Activated T-helper 17 cell treated with anti-CD3 and anti-CD28 coated beads, Interleukin-2, amount 50 U/mL, for 72 hours (primary cell): Measurements from ENCODE around the gene ZNF804A. TPM values are rescaled to one million over a fixed set of nuclear protein-coding genes. Genes with fewer than 3 reads are reported as not detected.

Experiments
- ATAC-seq: fragments of 150-1000 bp; cut with Tn5 transposase; replicated peaks from 2 replicates; pipeline ENCODE4 v1.10.0; 2021; ENCODE audit warnings: mild to moderate bottlenecking, moderate library complexity
- H3K27ac Mint-ChIP-seq: one replicate; pipeline ENCODE4 v1.8.0; 2022; ENCODE audit warnings: mixed read lengths
- H3K27me3 Mint-ChIP-seq: one replicate; pipeline ENCODE4 v1.8.0; 2022; ENCODE audit warnings: mixed read lengths
- H3K36me3 Mint-ChIP-seq: one replicate; pipeline ENCODE4 v1.8.0; 2022; ENCODE audit warnings: low read depth, mild to moderate bottlenecking, mixed read lengths
- H3K4me1 Mint-ChIP-seq: one replicate; pipeline ENCODE4 v1.8.0; 2022; ENCODE audit warnings: mixed read lengths
- H3K4me3 Mint-ChIP-seq: one replicate; pipeline ENCODE4 v1.8.0; 2022; ENCODE audit warnings: mild to moderate bottlenecking, mixed read lengths
- H3K9me3 Mint-ChIP-seq: one replicate; pipeline ENCODE4 v1.8.0; 2022; ENCODE audit warnings: mixed read lengths
- total RNA-seq, 2 donors: library from RNA; stranded (reverse); gene quantifications; one replicate each; pipeline ENCODE4 v1.2.3, GENCODE V29; 2022

The ZNF804A gene
- total RNA-seq, 2 donors from 2014 or later, result not detected

- Mint-ChIP-seq H3K4me1 (no peaks in the 10 kb centered on the region), H3K27me3 (no peaks in the 10 kb centered on the region), H3K9me3 (peaks cover 15% of the 10 kb centered on the region), H3K36me3 (no peaks in the 10 kb centered on the region), H3K4me3 (no peak overlapping the region), H3K27ac (no peak overlapping the region)
- no peak for ATAC-seq
Observed at GRCh38 chr2:184589261-184589660, 9.1 kb upstream of the ZNF804A start.

- Mint-ChIP-seq H3K27ac (no peak overlapping the region), H3K4me3 (peak overlapping the region; percentile 17)
- no peak for ATAC-seq
Observed at GRCh38 chr2:184596819-184597411, 1.4 kb upstream of the ZNF804A start.

GRCh38 chr2:184597571-184597991 is 748 bp upstream of the ZNF804A start:
- peaks cover 41% of the 10 kb centered on the region for H3K27me3 Mint-ChIP-seq
- H3K4me3 Mint-ChIP-seq, result peak overlapping the region; percentile 17
- H3K9me3 Mint-ChIP-seq, result peaks cover 4% of the 10 kb centered on the region
- H3K4me1 Mint-ChIP-seq, result no peaks in the 10 kb centered on the region
- H3K27ac Mint-ChIP-seq, result no peak overlapping the region
- no peak for ATAC-seq
- no peaks in the 10 kb centered on the region for H3K36me3 Mint-ChIP-seq

More at GRCh38 chr2:184596819-184597411, 1.4 kb upstream of the ZNF804A start:
- Mint-ChIP-seq H3K9me3 (peaks cover 7% of the 10 kb centered on the region), H3K27me3 (peaks cover 41% of the 10 kb centered on the region), H3K36me3 (no peaks in the 10 kb centered on the region), H3K4me1 (no peaks in the 10 kb centered on the region)

- peak overlapping the region; percentile 17 for H3K4me3 Mint-ChIP-seq
- H3K9me3 Mint-ChIP-seq, result peaks cover under 1% of the 10 kb centered on the region
- H3K36me3 Mint-ChIP-seq, result no peaks in the 10 kb centered on the region
- no peaks in the 10 kb centered on the region for H3K4me1 Mint-ChIP-seq
- H3K27me3 Mint-ChIP-seq, result peaks cover 41% of the 10 kb centered on the region
- no peak for ATAC-seq
- H3K27ac Mint-ChIP-seq, result no peak overlapping the region
Observed at GRCh38 chr2:184598002-184598315, 370 bp upstream of the ZNF804A start.

GRCh38 chr2:184599054-184599871 is 934 bp downstream of the ZNF804A start:
- H3K27ac Mint-ChIP-seq, result no peak overlapping the region
- ATAC-seq, result no peak
- no peaks in the 10 kb centered on the region for H3K9me3 Mint-ChIP-seq
- H3K4me3 Mint-ChIP-seq, result peak overlapping the region; percentile 48
- H3K27me3 Mint-ChIP-seq, result peaks cover 41% of the 10 kb centered on the region
- no peaks in the 10 kb centered on the region for H3K4me1 Mint-ChIP-seq
- no peaks in the 10 kb centered on the region for H3K36me3 Mint-ChIP-seq

- Mint-ChIP-seq H3K4me3 (no peak overlapping the region), H3K36me3 (no peaks in the 10 kb centered on the region), H3K27ac (no peak overlapping the region), H3K4me1 (no peaks in the 10 kb centered on the region), H3K9me3 (no peaks in the 10 kb centered on the region), H3K27me3 (peaks cover 41% of the 10 kb centered on the region)
- no peak for ATAC-seq
Observed at GRCh38 chr2:184599872-184600222, 1.5 kb downstream of the ZNF804A start.

- no peak for ATAC-seq
- Mint-ChIP-seq H3K4me1 (no peaks in the 10 kb centered on the region), H3K4me3 (no peak overlapping the region), H3K27ac (no peak overlapping the region), H3K9me3 (no peaks in the 10 kb centered on the region), H3K27me3 (peaks cover 21% of the 10 kb centered on the region), H3K36me3 (no peaks in the 10 kb centered on the region)
Observed at GRCh38 chr2:184602734-184603133, 4.4 kb downstream of the ZNF804A start.

GRCh38 chr2:184610891-184611290 is 12.6 kb downstream of the ZNF804A start:
- H3K4me1 Mint-ChIP-seq, result no peaks in the 10 kb centered on the region
- ATAC-seq, result no peak

GRCh38 chr2:184611361-184612085 is 13.2 kb downstream of the ZNF804A start:
- no peak overlapping the region for H3K27ac Mint-ChIP-seq
- ATAC-seq, result no peak
- no peaks in the 10 kb centered on the region for H3K4me1 Mint-ChIP-seq
- no peaks in the 10 kb centered on the region for H3K27me3 Mint-ChIP-seq
- no peaks in the 10 kb centered on the region for H3K36me3 Mint-ChIP-seq
- no peak overlapping the region for H3K4me3 Mint-ChIP-seq
- no peaks in the 10 kb centered on the region for H3K9me3 Mint-ChIP-seq

More at GRCh38 chr2:184610891-184611290, 12.6 kb downstream of the ZNF804A start:
- H3K27ac Mint-ChIP-seq, result no peak overlapping the region
- no peaks in the 10 kb centered on the region for H3K36me3 Mint-ChIP-seq
- no peak overlapping the region for H3K4me3 Mint-ChIP-seq
- no peaks in the 10 kb centered on the region for H3K9me3 Mint-ChIP-seq
- H3K27me3 Mint-ChIP-seq, result no peaks in the 10 kb centered on the region

GRCh38 chr2:184620367-184620766 is 22.0 kb downstream of the ZNF804A start:
- no peaks in the 10 kb centered on the region for H3K9me3 Mint-ChIP-seq
- no peak for ATAC-seq
- H3K4me3 Mint-ChIP-seq, result no peak overlapping the region
- H3K36me3 Mint-ChIP-seq, result no peaks in the 10 kb centered on the region
- no peak overlapping the region for H3K27ac Mint-ChIP-seq
- H3K27me3 Mint-ChIP-seq, result no peaks in the 10 kb centered on the region
- H3K4me1 Mint-ChIP-seq, result no peaks in the 10 kb centered on the region

GRCh38 chr2:184624311-184624710 is 26.0 kb downstream of the ZNF804A start:
- no peaks in the 10 kb centered on the region for H3K4me1 Mint-ChIP-seq
- H3K27ac Mint-ChIP-seq, result no peak overlapping the region
- H3K27me3 Mint-ChIP-seq, result no peaks in the 10 kb centered on the region
- no peak for ATAC-seq
- no peak overlapping the region for H3K4me3 Mint-ChIP-seq
- no peaks in the 10 kb centered on the region for H3K9me3 Mint-ChIP-seq
- H3K36me3 Mint-ChIP-seq, result no peaks in the 10 kb centered on the region

GRCh38 chr2:184628051-184628450 is 29.7 kb downstream of the ZNF804A start:
- H3K27me3 Mint-ChIP-seq, result no peaks in the 10 kb centered on the region
- H3K27ac Mint-ChIP-seq, result no peak overlapping the region
- H3K36me3 Mint-ChIP-seq, result no peaks in the 10 kb centered on the region
- no peak for ATAC-seq
- no peaks in the 10 kb centered on the region for H3K9me3 Mint-ChIP-seq
- no peak overlapping the region for H3K4me3 Mint-ChIP-seq
- H3K4me1 Mint-ChIP-seq, result no peaks in the 10 kb centered on the region

GRCh38 chr2:184633726-184634125 is 35.4 kb downstream of the ZNF804A start:
- Mint-ChIP-seq H3K27ac (no peak overlapping the region), H3K4me3 (no peak overlapping the region), H3K9me3 (no peaks in the 10 kb centered on the region), H3K36me3 (no peaks in the 10 kb centered on the region), H3K4me1 (no peaks in the 10 kb centered on the region), H3K27me3 (no peaks in the 10 kb centered on the region)
- ATAC-seq, result no peak

- Mint-ChIP-seq H3K27ac (no peak overlapping the region), H3K27me3 (no peaks in the 10 kb centered on the region), H3K4me1 (no peaks in the 10 kb centered on the region), H3K36me3 (no peaks in the 10 kb centered on the region), H3K4me3 (no peak overlapping the region), H3K9me3 (no peaks in the 10 kb centered on the region)
- ATAC-seq, result no peak
Observed at GRCh38 chr2:184637781-184638180, 39.5 kb downstream of the ZNF804A start.

GRCh38 chr2:184644685-184645084 is 46.4 kb downstream of the ZNF804A start:
- H3K4me3 Mint-ChIP-seq, result no peak overlapping the region
- no peaks in the 10 kb centered on the region for H3K27me3 Mint-ChIP-seq
- no peaks in the 10 kb centered on the region for H3K4me1 Mint-ChIP-seq
- ATAC-seq, result no peak
- H3K27ac Mint-ChIP-seq, result no peak overlapping the region
- peaks cover 11% of the 10 kb centered on the region for H3K9me3 Mint-ChIP-seq
- H3K36me3 Mint-ChIP-seq, result no peaks in the 10 kb centered on the region
